ENCODE results near the gene THYN1.

DNA sequence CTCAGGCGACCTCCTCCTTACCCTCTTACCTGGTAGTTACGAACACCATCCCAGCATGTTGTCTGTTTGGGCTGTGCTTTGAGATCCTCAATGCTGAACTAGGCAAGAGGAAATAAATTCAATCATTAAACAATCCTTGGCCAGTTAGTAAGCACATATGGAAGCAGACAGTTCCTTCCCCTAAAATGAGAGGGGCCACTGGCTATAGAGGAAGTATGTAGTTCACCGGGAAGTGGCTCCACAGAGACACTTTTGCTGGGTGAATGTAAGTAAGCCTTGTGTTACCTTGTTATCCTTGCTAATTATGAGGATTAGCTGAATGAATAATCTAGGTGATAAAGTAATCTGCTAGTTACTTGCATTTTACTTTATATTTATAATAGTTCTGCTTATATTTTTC is 2.9 kb downstream of the THYN1 start:
- no peak for TF ChIP-seq POLR2AphosphoS5 (IDR thresholded peaks at IDR 0.05; ENCODE audit: insufficient read depth, low read depth, low read length)
- TF ChIP-seq, protein P1, sequence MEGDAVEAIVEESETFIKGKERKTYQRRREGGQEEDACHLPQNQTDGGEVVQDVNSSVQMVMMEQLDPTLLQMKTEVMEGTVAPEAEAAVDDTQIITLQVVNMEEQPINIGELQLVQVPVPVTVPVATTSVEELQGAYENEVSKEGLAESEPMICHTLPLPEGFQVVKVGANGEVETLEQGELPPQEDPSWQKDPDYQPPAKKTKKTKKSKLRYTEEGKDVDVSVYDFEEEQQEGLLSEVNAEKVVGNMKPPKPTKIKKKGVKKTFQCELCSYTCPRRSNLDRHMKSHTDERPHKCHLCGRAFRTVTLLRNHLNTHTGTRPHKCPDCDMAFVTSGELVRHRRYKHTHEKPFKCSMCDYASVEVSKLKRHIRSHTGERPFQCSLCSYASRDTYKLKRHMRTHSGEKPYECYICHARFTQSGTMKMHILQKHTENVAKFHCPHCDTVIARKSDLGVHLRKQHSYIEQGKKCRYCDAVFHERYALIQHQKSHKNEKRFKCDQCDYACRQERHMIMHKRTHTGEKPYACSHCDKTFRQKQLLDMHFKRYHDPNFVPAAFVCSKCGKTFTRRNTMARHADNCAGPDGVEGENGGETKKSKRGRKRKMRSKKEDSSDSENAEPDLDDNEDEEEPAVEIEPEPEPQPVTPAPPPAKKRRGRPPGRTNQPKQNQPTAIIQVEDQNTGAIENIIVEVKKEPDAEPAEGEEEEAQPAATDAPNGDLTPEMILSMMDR (IDR thresholded peaks at IDR 0.05; ENCODE audit: extremely low read depth in 1 of 2, insufficient read depth in 1 of 2, low read depth in 1 of 2, low read length in 2 of 2): no peak
- TF ChIP-seq FOS (IDR thresholded peaks at IDR 0.05; ENCODE audit: borderline replicate concordance, insufficient read depth, low read length): no peak
- no peak for TF ChIP-seq GATA2 (IDR thresholded peaks at IDR 0.05; ENCODE audit: insufficient read depth, insufficient read length, low read depth, low read length)
- TF ChIP-seq, protein P2, sequence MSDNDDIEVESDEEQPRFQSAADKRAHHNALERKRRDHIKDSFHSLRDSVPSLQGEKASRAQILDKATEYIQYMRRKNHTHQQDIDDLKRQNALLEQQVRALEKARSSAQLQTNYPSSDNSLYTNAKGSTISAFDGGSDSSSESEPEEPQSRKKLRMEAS (IDR thresholded peaks at IDR 0.05; ENCODE audit: insufficient read depth, insufficient read length): no peak
- TF ChIP-seq JUN (IDR thresholded peaks at IDR 0.05; ENCODE audit: borderline replicate concordance, insufficient read depth, insufficient read length, low read depth): no peak
- no peak for TF ChIP-seq POLR2A (IDR thresholded peaks at IDR 0.05; ENCODE audit: low read depth, low read length)

Data from endothelial cell of umbilical vein (primary cell).